Measurements from ENCODE around the gene CTRB1. TPM values are rescaled to one million over a fixed set of nuclear protein-coding genes. Genes with fewer than 3 reads are reported as not detected.

Gene CTRB1
- total and polyA plus RNA-seq, 2 of the 13 experiments (the other 11 are each of a cell fraction or from before 2014, with no cell fraction given) = not detected

DNA sequence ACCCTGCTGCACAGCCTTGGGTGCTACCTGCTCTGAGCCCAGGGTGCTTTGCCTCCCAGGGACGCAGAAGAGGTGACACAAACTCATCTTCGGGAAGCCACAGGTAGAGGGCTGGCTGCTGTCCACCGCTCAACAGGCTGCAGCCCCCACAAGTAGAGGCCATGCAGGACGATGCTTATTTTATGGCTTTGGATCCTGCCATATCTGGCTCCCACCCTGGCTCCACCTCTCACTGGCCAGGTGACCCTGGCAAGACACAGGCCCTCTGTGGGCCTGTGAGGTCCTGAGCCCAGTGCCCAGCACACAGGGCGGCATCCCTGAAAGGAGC, 44.0 kb downstream of the CTRB1 start (continued):
- TF ChIP-seq, protein P1, sequence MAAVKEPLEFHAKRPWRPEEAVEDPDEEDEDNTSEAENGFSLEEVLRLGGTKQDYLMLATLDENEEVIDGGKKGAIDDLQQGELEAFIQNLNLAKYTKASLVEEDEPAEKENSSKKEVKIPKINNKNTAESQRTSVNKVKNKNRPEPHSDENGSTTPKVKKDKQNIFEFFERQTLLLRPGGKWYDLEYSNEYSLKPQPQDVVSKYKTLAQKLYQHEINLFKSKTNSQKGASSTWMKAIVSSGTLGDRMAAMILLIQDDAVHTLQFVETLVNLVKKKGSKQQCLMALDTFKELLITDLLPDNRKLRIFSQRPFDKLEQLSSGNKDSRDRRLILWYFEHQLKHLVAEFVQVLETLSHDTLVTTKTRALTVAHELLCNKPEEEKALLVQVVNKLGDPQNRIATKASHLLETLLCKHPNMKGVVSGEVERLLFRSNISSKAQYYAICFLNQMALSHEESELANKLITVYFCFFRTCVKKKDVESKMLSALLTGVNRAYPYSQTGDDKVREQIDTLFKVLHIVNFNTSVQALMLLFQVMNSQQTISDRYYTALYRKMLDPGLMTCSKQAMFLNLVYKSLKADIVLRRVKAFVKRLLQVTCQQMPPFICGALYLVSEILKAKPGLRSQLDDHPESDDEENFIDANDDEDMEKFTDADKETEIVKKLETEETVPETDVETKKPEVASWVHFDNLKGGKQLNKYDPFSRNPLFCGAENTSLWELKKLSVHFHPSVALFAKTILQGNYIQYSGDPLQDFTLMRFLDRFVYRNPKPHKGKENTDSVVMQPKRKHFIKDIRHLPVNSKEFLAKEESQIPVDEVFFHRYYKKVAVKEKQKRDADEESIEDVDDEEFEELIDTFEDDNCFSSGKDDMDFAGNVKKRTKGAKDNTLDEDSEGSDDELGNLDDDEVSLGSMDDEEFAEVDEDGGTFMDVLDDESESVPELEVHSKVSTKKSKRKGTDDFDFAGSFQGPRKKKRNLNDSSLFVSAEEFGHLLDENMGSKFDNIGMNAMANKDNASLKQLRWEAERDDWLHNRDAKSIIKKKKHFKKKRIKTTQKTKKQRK (IDR thresholded peaks at IDR 0.05; ENCODE audit: low read length) = no peak
- TF ChIP-seq GATAD1 (CRISPR knock-in tag; IDR thresholded peaks at IDR 0.05) = no peak
- no peak for TF ChIP-seq MYC (CRISPR knock-in tag; IDR thresholded peaks at IDR 0.05; ENCODE audit: borderline replicate concordance)
- TF ChIP-seq KLF13 (CRISPR knock-in tag; IDR thresholded peaks at IDR 0.05) = no peak
- no peak for TF ChIP-seq E2F2 (CRISPR knock-in tag; IDR thresholded peaks at IDR 0.05; ENCODE audit: borderline replicate concordance)
- no peak for TF ChIP-seq DBP (CRISPR knock-in tag; IDR thresholded peaks at IDR 0.05; ENCODE audit: not compliant biosample characterization)
- no peak for TF ChIP-seq ZNF343 (CRISPR knock-in tag; IDR thresholded peaks at IDR 0.05)
- no peak for TF ChIP-seq TAF1 (CRISPR knock-in tag; IDR thresholded peaks at IDR 0.05)
- no peak for TF ChIP-seq ZNF800 (CRISPR knock-in tag; IDR thresholded peaks at IDR 0.05)
- TF ChIP-seq GZF1 (CRISPR knock-in tag; IDR thresholded peaks at IDR 0.05) = no peak
- no peak for TF ChIP-seq ZNF326 (CRISPR knock-in tag; IDR thresholded peaks at IDR 0.05; ENCODE audit: borderline replicate concordance)
- no peak for TF ChIP-seq TGIF2 (CRISPR knock-in tag; IDR thresholded peaks at IDR 0.05)
- no peak for TF ChIP-seq TAF15 (IDR thresholded peaks at IDR 0.05; ENCODE audit: low read depth, low read length, poor library complexity, severe bottlenecking)
- TF ChIP-seq, protein P2, sequence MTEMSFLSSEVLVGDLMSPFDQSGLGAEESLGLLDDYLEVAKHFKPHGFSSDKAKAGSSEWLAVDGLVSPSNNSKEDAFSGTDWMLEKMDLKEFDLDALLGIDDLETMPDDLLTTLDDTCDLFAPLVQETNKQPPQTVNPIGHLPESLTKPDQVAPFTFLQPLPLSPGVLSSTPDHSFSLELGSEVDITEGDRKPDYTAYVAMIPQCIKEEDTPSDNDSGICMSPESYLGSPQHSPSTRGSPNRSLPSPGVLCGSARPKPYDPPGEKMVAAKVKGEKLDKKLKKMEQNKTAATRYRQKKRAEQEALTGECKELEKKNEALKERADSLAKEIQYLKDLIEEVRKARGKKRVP (CRISPR knock-in tag; IDR thresholded peaks at IDR 0.05) = no peak
- no peak for TF ChIP-seq ZNF547 (CRISPR knock-in tag; IDR thresholded peaks at IDR 0.05)
- no peak for TF ChIP-seq ZNF589 (CRISPR knock-in tag; conservative IDR thresholded peaks at IDR 0.05)
- no peak for TF ChIP-seq KLF6 (CRISPR knock-in tag; IDR thresholded peaks at IDR 0.05)
- no peak for TF ChIP-seq PCBP1 (IDR thresholded peaks at IDR 0.05; ENCODE audit: borderline replicate concordance, low read depth, low read length)
